Activated CD8-positive, alpha-beta T cell treated with anti-CD3 and anti-CD28 coated beads for 36 hours (primary cell): ENCODE data around the gene SEPTIN1. TPM values are rescaled to one million over a fixed set of nuclear protein-coding genes. Genes with fewer than 3 reads are reported as not detected.

Experiments used
- ATAC-seq: fragments of 200-7000 bp; cut with Tn5 transposase; one replicate; pipeline ENCODE4 v1.10.0; 2021; ENCODE audit warnings: mild to moderate bottlenecking, moderate library complexity
- CTCF ChIA-PET: fragments of 350-600 bp; sonication (Branson Sonifier 250); formaldehyde crosslinking; loops from one replicate; lab custom pipeline; 2021; ENCODE audit warnings: antibody characterized with exemption; lab: Charles Lee
- POLR2A ChIA-PET: fragments of 350-600 bp; sonication (Branson Sonifier 250); formaldehyde crosslinking; loops from one replicate; lab custom pipeline; 2021; ENCODE audit warnings: antibody characterized with exemption; lab: Charles Lee
- DNase-seq: peaks from one replicate; pipeline ENCODE4 v3.0.0-alpha.2; 2020
- H3K27ac Mint-ChIP-seq: one replicate; pipeline ENCODE4 v1.8.0; 2021; ENCODE audit warnings: mild to moderate bottlenecking, mixed read lengths
- H3K27me3 Mint-ChIP-seq: one replicate; pipeline ENCODE4 v1.8.0; 2021; ENCODE audit warnings: mixed read lengths
- H3K36me3 Mint-ChIP-seq: one replicate; pipeline ENCODE4 v1.8.0; 2021; ENCODE audit warnings: low read depth, mixed read lengths
- H3K4me1 Mint-ChIP-seq: one replicate; pipeline ENCODE4 v1.8.0; 2021; ENCODE audit warnings: low read depth, mixed read lengths
- H3K4me3 Mint-ChIP-seq: one replicate; pipeline ENCODE4 v1.8.0; 2021; ENCODE audit warnings: mild to moderate bottlenecking, moderate library complexity, mixed read lengths
- H3K9me3 Mint-ChIP-seq: one replicate; pipeline ENCODE4 v1.8.0; 2021; ENCODE audit warnings: mixed read lengths
- intact Hi-C: fragments of 100-400 bp; cut with micrococcal nuclease; formaldehyde crosslinking; loops from one replicate; pipeline ENCODE4 v1.10.0; 2022
- total RNA-seq, 2 experiments: library from RNA; stranded (reverse); gene quantifications; one replicate each; pipeline ENCODE4 v1.2.3, GENCODE V29; 2021
- TF ChIP-seq, protein P1 (sequence below): fragments of 200-600 bp; IDR thresholded peaks from one replicate; pipeline ENCODE4 v1.8.0; 2022; ENCODE audit warnings: antibody characterized with exemption, mild to moderate bottlenecking

The SEPTIN1 gene
- total RNA-seq, 2 experiments from 2014 or later, result 163 to 169 TPM

DNA sequence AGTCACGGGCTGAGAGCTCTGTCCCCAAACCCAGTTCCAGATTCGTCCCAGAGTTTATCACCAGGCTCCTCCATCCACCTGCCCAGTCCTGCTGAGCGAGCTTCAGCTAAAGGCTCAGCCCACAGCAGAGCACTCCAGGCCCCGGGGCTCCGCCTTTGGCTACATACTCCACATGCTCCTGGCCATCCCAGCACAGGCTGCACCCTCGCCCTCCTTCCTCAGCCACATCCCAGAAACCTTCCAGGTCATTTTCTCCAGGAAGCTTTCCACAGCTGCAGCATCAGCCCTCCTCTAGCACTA is 22.5 kb downstream of the SEPTIN1 start:
- DNase-seq (no peak), ATAC-seq (no peak)
- H3K9me3 Mint-ChIP-seq, result no peaks in the 10 kb centered on the region
- intact Hi-C loops, result no loop called here
- H3K4me3 Mint-ChIP-seq, result no peak overlapping the region
- TF ChIP-seq, protein P1, sequence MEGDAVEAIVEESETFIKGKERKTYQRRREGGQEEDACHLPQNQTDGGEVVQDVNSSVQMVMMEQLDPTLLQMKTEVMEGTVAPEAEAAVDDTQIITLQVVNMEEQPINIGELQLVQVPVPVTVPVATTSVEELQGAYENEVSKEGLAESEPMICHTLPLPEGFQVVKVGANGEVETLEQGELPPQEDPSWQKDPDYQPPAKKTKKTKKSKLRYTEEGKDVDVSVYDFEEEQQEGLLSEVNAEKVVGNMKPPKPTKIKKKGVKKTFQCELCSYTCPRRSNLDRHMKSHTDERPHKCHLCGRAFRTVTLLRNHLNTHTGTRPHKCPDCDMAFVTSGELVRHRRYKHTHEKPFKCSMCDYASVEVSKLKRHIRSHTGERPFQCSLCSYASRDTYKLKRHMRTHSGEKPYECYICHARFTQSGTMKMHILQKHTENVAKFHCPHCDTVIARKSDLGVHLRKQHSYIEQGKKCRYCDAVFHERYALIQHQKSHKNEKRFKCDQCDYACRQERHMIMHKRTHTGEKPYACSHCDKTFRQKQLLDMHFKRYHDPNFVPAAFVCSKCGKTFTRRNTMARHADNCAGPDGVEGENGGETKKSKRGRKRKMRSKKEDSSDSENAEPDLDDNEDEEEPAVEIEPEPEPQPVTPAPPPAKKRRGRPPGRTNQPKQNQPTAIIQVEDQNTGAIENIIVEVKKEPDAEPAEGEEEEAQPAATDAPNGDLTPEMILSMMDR, result no peak
- H3K27me3 Mint-ChIP-seq, result no peaks in the 10 kb centered on the region
- no peak overlapping the region for H3K27ac Mint-ChIP-seq
- peaks cover 19% of the 10 kb centered on the region for H3K4me1 Mint-ChIP-seq
- ChIA-PET CTCF (interaction anchor here (1.2 to 2.1 kb wide), 2 partner anchors 9 to 50 kb away, joined by 3 to 6 read pairs; no protein-coding TSS in a partner anchor), POLR2A (interaction anchor here (1.0 to 9.7 kb wide), 4 partner anchors 11 to 38 kb away, joined by 3 to 73 read pairs (median 3); partner anchors contain the start of gene TBC1D10B)
- peaks cover 24% of the 10 kb centered on the region for H3K36me3 Mint-ChIP-seq

DNA sequence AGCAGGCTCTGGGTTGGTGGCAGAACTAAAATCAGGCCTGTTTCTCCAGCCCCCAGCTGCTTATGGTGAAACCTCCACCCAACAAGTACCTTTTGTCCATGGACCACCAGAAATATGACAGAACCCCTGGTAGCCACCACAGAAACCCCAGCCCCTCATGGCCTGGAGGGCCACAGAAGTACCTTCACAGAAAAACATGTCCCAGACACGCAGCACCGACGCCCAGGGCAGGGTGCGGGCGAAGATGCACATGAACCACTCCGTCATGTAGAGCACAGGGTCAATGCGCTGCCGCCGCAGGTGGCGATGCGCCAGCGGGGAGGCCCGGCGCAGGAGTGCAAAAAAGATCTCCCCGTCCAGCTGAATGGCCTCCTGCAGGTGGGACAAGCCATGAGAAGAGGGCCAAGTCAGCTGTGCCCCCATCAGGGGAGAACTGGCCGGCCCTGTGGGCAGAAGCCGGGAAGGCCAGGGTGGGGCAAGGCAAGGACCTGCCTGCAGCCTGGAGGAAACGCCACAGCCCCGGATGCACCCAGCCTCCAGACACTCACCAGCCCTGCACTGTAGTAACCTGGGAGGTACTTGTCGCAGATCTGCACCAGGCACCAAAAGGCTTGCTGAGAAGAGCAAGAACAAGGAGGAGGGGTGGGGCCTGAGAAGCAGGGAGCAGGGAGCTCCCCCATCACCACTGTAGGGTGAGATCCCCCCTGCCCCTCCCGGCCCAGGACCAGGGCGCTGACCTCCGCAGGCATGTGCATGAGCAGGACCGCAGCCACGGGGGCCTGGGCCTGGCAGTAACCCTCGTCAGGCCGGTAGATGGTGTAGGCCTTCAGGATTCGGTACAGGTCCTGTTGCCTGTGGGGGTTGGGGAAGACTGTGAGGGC is 23.1 kb downstream of the SEPTIN1 start:
- CTCF ChIA-PET, result interaction anchor here (1.2 to 2.1 kb wide), 2 partner anchors 10 to 50 kb away, joined by 3 to 6 read pairs; no protein-coding TSS in a partner anchor
- DNase-seq (no peak), ATAC-seq (no peak)
- H3K9me3 Mint-ChIP-seq, result no peaks in the 10 kb centered on the region
- intact Hi-C loops, result no loop called here
- H3K4me3 Mint-ChIP-seq, result no peak overlapping the region
- H3K36me3 Mint-ChIP-seq, result peaks cover 22% of the 10 kb centered on the region
- H3K27me3 Mint-ChIP-seq, result no peaks in the 10 kb centered on the region
- H3K4me1 Mint-ChIP-seq, result peaks cover 22% of the 10 kb centered on the region
- POLR2A ChIA-PET, result interaction anchor here (1.0 to 9.7 kb wide), 4 partner anchors 11 to 39 kb away, joined by 3 to 73 read pairs (median 4); partner anchors contain the start of gene TBC1D10B
- peak overlapping the region; percentile 39 for H3K27ac Mint-ChIP-seq
- TF ChIP-seq, protein P1, result no peak

DNA sequence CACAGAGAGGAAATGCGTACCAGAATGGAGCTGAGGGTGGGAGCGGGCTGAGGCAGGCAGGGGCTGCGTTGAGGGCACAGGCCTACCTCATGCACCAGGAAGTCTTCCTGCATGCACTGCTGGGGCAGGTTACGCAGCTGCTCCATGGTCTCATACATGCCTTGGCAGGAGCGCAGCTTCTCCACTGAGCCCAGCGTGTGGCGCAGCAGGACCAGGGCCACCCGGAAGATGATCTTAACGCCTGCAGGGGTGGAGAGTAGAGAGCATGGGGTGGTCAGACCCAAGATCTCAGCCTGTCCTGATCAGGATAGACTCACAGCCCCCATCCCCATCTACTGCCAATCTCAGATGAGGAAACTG is 23.8 kb downstream of the SEPTIN1 start:
- DNase-seq, result no peak
- Mint-ChIP-seq H3K36me3 (peaks cover 23% of the 10 kb centered on the region), H3K9me3 (no peaks in the 10 kb centered on the region), H3K27me3 (no peaks in the 10 kb centered on the region), H3K27ac (no peak overlapping the region), H3K4me3 (no peak overlapping the region), H3K4me1 (peaks cover 28% of the 10 kb centered on the region)
- ChIA-PET CTCF (interaction anchor here (0.5 to 2.1 kb wide), 2 partner anchors 10 to 21 kb away, joined by 3 to 6 read pairs; no protein-coding TSS in a partner anchor), POLR2A (interaction anchor here (1.1 to 9.7 kb wide), 2 partner anchors 12 to 20 kb away, joined by 4 to 73 read pairs; partner anchors contain the start of gene TBC1D10B)
- ATAC-seq, result no peak
- TF ChIP-seq, protein P1, result no peak
- intact Hi-C loops, result no loop called here

DNA sequence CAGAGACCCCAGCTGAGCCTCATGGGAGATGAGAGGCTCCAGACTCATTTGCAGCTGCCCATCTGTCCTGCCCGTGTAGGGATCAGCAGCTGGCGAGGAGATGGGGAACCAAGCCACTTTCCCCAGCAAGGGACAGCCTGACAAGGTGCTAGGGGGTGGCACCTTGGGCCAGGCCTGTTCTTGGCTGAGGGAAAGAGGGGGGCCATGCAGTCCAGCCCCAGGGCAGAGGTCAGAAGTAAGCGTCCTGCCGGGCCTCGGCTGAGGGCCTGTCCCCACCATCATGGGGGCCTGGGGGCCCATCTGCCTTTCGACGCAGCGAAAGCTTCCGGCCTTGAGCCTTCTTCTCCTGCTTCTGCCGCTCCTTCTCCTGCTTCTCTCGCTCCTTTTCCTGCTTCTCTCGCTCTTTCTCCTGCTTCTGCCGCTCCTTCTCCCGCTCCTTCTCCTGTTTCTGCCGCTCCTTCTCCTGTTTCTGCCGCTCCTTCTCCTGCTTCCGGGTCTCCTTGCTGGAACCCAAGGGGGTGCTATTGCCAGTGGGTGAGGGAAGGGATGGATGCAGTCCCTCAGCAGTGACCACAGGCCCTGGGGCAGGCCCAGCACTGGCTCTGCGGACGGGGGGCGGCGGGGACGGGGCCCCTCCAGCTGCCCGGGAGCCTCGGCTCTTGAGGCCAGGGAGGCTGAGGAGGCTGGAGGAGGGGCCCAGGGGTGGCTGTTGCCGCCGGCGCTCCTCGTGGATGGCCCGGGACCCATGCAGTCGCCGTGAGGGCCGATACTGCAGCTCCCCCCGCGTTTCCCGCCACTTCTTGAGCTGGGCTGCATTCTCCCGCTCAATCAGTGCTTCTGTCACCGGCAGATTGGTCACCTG is 24.4 kb downstream of the SEPTIN1 start:
- Mint-ChIP-seq H3K27me3 (no peaks in the 10 kb centered on the region), H3K36me3 (peaks cover 22% of the 10 kb centered on the region), H3K4me1 (peaks cover 32% of the 10 kb centered on the region), H3K4me3 (no peak overlapping the region), H3K27ac (peak overlapping the region; percentile 62), H3K9me3 (no peaks in the 10 kb centered on the region)
- DNase-seq (no peak), ATAC-seq (no peak)
- intact Hi-C loops, result no loop called here
- ChIA-PET POLR2A (interaction anchor here (1.1 to 9.7 kb wide), 4 partner anchors 13 to 23 kb away, joined by 3 to 73 read pairs (median 4); partner anchors contain the start of gene TBC1D10B), CTCF (interaction anchor here (0.5 to 2.1 kb wide), 2 partner anchors 11 to 21 kb away, joined by 3 to 6 read pairs; no protein-coding TSS in a partner anchor)
- TF ChIP-seq, protein P1, result no peak
